ENCODE results near the gene RASA4B.
A peak's percentile ranks its signal among the peaks of the same experiment; 100 is the strongest.

RASA4B gene

GRCh38 chr7:102454468-102454867, 63.1 kb downstream of the RASA4B start:
- no peak for DNase-seq (ENCODE audit: low read depth in 2 of 2, low spot score in 1 of 2)

- DNase-seq (ENCODE audit: low read depth in 2 of 2, low spot score in 1 of 2), result no peak
Measured at GRCh38 chr7:102453319-102453718, 64.3 kb downstream of the RASA4B start.

- DNase-seq (ENCODE audit: low read depth in 2 of 2, low spot score in 1 of 2), result no peak
Measured at GRCh38 chr7:102452451-102452850, 65.1 kb downstream of the RASA4B start.

- no peak for DNase-seq (ENCODE audit: low read depth in 2 of 2, low spot score in 1 of 2)
Measured at GRCh38 chr7:102451371-102452054, 66.1 kb downstream of the RASA4B start.

GRCh38 chr7:102450242-102450641, 67.3 kb downstream of the RASA4B start:
- DNase-seq (ENCODE audit: low read depth in 2 of 2, low spot score in 1 of 2), result no peak

- DNase-seq (ENCODE audit: low read depth in 2 of 2, low spot score in 1 of 2), result no peak
Measured at GRCh38 chr7:102449136-102449535, 68.4 kb downstream of the RASA4B start.

GRCh38 chr7:102447311-102447710, 70.3 kb downstream of the RASA4B start:
- DNase-seq (ENCODE audit: low read depth in 2 of 2, low spot score in 1 of 2), result no peak

GRCh38 chr7:102446387-102447156, 71.0 kb downstream of the RASA4B start:
- no peak for DNase-seq (ENCODE audit: low read depth in 2 of 2, low spot score in 1 of 2)

GRCh38 chr7:102445674-102446071, 71.9 kb downstream of the RASA4B start:
- no peak for DNase-seq (ENCODE audit: low read depth in 2 of 2, low spot score in 1 of 2)

- DNase-seq (ENCODE audit: low read depth in 2 of 2, low spot score in 1 of 2), result no peak
Measured at GRCh38 chr7:102444961-102445673, 72.5 kb downstream of the RASA4B start.

GRCh38 chr7:102439963-102440795, 77.4 kb downstream of the RASA4B start:
- DNase-seq (ENCODE audit: low read depth in 2 of 2, low spot score in 1 of 2), result no peak

GRCh38 chr7:102436118-102436517, 81.5 kb downstream of the RASA4B start:
- DNase-seq (ENCODE audit: low read depth in 2 of 2, low spot score in 1 of 2), result no peak

- DNase-seq (ENCODE audit: low read depth in 2 of 2, low spot score in 1 of 2), result no peak
Measured at GRCh38 chr7:102434039-102434486, 83.5 kb downstream of the RASA4B start.

GRCh38 chr7:102433219-102434038, 84.1 kb downstream of the RASA4B start, which contains the start of gene ORAI2:
ORAI2 (plus strand) TSS chr7:102433575; CDS start chr7:102438957, 5,382 bp downstream.
- DNase-seq (ENCODE audit: low read depth in 2 of 2, low spot score in 1 of 2), result peak; percentile 75 to 81

Measured in stimulated activated CD8-positive, alpha-beta memory T cell treated with anti-CD3 and anti-CD28 coated beads, Interleukin-4, amount 100 ng/mL, for 1 hour (primary cell).